Activated naive CD8-positive, alpha-beta T cell treated with anti-CD3 and anti-CD28 coated beads for 36 hours (primary cell): ENCODE results near the gene PDCD1. TPM values are rescaled to one million over a fixed set of nuclear protein-coding genes. Genes with fewer than 3 reads are reported as not detected.
A peak's percentile ranks its signal among the peaks of the same experiment; 100 is the strongest.
"Not testable (repeated sequence)": the region's sequence is repeated elsewhere in the genome, so short reads cannot be mapped to it uniquely, and the experiment has no call there.

Experiments
- DNase-seq: peaks from one replicate; pipeline ENCODE4 v3.0.0; 2021
- H3K27ac Mint-ChIP-seq: one replicate; pipeline ENCODE4 v1.8.0; 2022; ENCODE audit warnings: mild to moderate bottlenecking, moderate library complexity, mixed read lengths
- H3K27me3 Mint-ChIP-seq: one replicate; pipeline ENCODE4 v1.8.0; 2022; ENCODE audit warnings: mild to moderate bottlenecking, mixed read lengths
- H3K36me3 Mint-ChIP-seq: one replicate; pipeline ENCODE4 v1.8.0; 2021; ENCODE audit warnings: mild to moderate bottlenecking, mixed read lengths
- H3K4me1 Mint-ChIP-seq: one replicate; pipeline ENCODE4 v1.8.0; 2021; ENCODE audit warnings: mixed read lengths
- H3K4me3 Mint-ChIP-seq: one replicate; pipeline ENCODE4 v1.8.0; 2022; ENCODE audit warnings: mild to moderate bottlenecking, moderate library complexity, mixed read lengths
- H3K9me3 Mint-ChIP-seq: one replicate; pipeline ENCODE4 v1.8.0; 2022; ENCODE audit warnings: mixed read lengths
- total RNA-seq, 2 experiments: library from RNA; stranded (reverse); gene quantifications; one replicate each; pipeline ENCODE4 v1.2.3, GENCODE V29; 2021

Gene PDCD1
- total RNA-seq: 10 to 100 TPM; 24.3 TPM

GRCh38 chr2:241858206-241859016 lies at the start of gene PDCD1:
Gene PDCD1 (minus strand): TSS chr2:241858894. CDS start chr2:241858838, 56 bp downstream.
- DNase-seq: peak; percentile 80
- peaks cover 45% of the 10 kb centered on the region for H3K4me1 Mint-ChIP-seq
- peaks cover 12% of the 10 kb centered on the region for H3K27me3 Mint-ChIP-seq
- H3K36me3 Mint-ChIP-seq: peaks cover 9% of the 10 kb centered on the region
- H3K27ac Mint-ChIP-seq: peak within 1 kb of the TSS; percentile 94
- peaks cover 2% of the 10 kb centered on the region for H3K9me3 Mint-ChIP-seq
- peak within 1 kb of the TSS; percentile 85 for H3K4me3 Mint-ChIP-seq

- peaks cover 19% of the 10 kb centered on the region for H3K36me3 Mint-ChIP-seq
- H3K4me3 Mint-ChIP-seq, H3K4me1 Mint-ChIP-seq, H3K9me3 Mint-ChIP-seq, DNase-seq, H3K27ac Mint-ChIP-seq, H3K27me3 Mint-ChIP-seq: not testable (repeated sequence)
These were observed 49.1 kb upstream of the PDCD1 start for GRCh38 chr2:241907831-241908230.

- Mint-ChIP-seq H3K36me3 (peaks cover 14% of the 10 kb centered on the region), H3K27ac (no peak overlapping the region), H3K27me3 (no peaks in the 10 kb centered on the region), H3K4me1 (no peaks in the 10 kb centered on the region), H3K9me3 (peaks cover 3% of the 10 kb centered on the region), H3K4me3 (no peak overlapping the region)
- DNase-seq: no peak
These were observed 48.3 kb upstream of the PDCD1 start for GRCh38 chr2:241906826-241907570.

GRCh38 chr2:241906378-241906770 lies 47.7 kb upstream of the PDCD1 start:
- DNase-seq, H3K4me3 Mint-ChIP-seq, H3K9me3 Mint-ChIP-seq, H3K27me3 Mint-ChIP-seq, H3K27ac Mint-ChIP-seq, H3K4me1 Mint-ChIP-seq: not testable (repeated sequence)
- peaks cover 11% of the 10 kb centered on the region for H3K36me3 Mint-ChIP-seq

DNA sequence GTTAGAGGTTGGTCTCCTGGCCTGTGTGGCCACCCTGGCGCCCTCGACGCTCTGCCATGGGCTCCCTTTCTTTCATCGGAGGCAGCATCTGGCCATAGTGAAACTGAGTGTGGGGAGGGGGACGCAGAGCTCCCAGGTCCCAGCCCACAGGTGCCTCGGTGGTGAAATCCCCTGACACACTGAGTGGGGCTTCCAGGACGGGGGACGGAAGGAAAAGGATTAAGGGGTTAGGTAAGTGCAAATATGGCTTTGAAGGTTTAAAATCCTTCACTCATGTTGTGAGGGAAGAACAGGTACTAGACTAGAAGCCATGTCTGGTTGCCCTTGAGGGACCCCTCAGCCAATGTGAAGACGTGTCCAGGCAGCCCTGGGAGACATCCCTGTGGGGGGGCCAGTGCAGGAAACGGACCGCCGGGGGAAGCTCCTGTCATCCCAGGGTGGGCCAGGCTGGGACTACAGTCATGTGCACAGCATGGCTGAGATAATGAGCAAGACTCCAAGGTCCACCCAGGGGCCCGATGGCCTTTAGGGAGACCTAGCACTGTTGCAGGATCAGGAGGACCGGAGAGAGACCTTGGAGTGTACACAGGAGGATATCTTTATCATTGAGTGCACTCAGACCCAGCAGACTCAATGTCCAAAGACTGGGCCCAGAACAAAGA lies 47.2 kb upstream of the PDCD1 start:
- no peak overlapping the region for H3K4me3 Mint-ChIP-seq
- no peaks in the 10 kb centered on the region for H3K27me3 Mint-ChIP-seq
- no peak overlapping the region for H3K27ac Mint-ChIP-seq
- peaks cover 6% of the 10 kb centered on the region for H3K36me3 Mint-ChIP-seq
- H3K4me1 Mint-ChIP-seq: no peaks in the 10 kb centered on the region
- no peaks in the 10 kb centered on the region for H3K9me3 Mint-ChIP-seq
- no peak for DNase-seq

DNA sequence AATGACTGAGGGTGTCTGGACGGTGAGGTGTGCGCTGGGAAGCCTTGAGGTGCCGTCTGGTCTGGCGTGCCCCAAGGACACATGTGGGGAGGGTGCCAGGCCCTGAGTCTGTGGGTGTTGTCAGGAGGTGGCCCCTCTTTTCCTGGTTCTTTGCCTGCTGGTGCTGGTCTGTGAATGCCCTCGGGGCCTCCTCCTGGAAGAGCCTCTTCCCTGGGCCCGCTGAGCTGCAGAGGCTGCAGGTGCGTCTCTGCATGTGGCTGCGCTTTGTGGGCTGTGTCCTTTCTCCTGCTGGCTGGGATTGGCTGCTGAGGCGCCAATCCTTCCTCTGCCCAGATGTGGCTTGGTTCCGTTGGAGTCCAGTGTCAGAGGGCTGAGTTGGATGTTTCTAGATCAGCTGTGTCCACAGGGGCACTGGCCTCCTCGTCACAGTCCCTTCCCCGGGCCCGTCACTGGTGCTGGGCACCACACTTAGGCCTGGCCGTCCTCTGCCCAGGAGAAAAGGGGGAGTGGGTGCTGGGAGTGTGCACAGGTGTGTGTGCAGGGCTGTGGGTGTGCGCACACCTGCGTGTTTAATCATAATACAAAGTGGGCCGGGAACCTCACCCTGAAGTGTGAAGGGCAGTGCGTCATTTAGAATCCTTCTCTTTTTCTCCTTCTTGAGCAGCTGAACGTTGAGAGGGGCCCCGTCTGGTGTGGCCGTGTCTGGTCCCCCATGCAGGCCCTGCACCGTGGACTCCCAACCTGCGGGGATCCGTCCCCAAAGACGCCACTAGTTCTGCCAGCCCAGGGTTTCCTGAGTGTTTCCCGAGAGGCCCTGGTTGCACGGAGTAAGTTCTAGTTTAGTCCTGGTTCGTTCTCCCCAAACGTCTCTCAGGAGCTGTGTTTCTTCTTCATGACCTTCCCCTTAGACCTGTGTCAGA lies 46.4 kb upstream of the PDCD1 start:
- Mint-ChIP-seq H3K27me3 (no peaks in the 10 kb centered on the region), H3K4me1 (no peaks in the 10 kb centered on the region), H3K36me3 (peaks cover 3% of the 10 kb centered on the region), H3K27ac (no peak overlapping the region), H3K4me3 (no peak overlapping the region), H3K9me3 (no peaks in the 10 kb centered on the region)
- DNase-seq: no peak

- no peaks in the 10 kb centered on the region for H3K4me1 Mint-ChIP-seq
These were observed 45.5 kb upstream of the PDCD1 start for GRCh38 chr2:241904011-241904718.

GRCh38 chr2:241903121-241904010 lies 44.7 kb upstream of the PDCD1 start:
- DNase-seq: no peak
- Mint-ChIP-seq H3K9me3 (no peaks in the 10 kb centered on the region), H3K4me3 (no peak overlapping the region), H3K4me1 (no peaks in the 10 kb centered on the region), H3K36me3 (peaks cover 3% of the 10 kb centered on the region), H3K27me3 (no peaks in the 10 kb centered on the region), H3K27ac (no peak overlapping the region)

More at GRCh38 chr2:241904011-241904718, 45.5 kb upstream of the PDCD1 start:
- Mint-ChIP-seq H3K27ac (no peak overlapping the region), H3K9me3 (no peaks in the 10 kb centered on the region), H3K27me3 (no peaks in the 10 kb centered on the region), H3K4me3 (no peak overlapping the region), H3K36me3 (peaks cover 3% of the 10 kb centered on the region)
- no peak for DNase-seq

- Mint-ChIP-seq H3K4me1 (no peaks in the 10 kb centered on the region), H3K27me3 (no peaks in the 10 kb centered on the region), H3K27ac (no peak overlapping the region), H3K4me3 (no peak overlapping the region), H3K9me3 (no peaks in the 10 kb centered on the region), H3K36me3 (peaks cover 6% of the 10 kb centered on the region)
- DNase-seq: no peak
These were observed 43.8 kb upstream of the PDCD1 start for GRCh38 chr2:241902357-241902991.

GRCh38 chr2:241901500-241902351 lies 43.0 kb upstream of the PDCD1 start:
- H3K4me1 Mint-ChIP-seq: no peaks in the 10 kb centered on the region
- no peaks in the 10 kb centered on the region for H3K27me3 Mint-ChIP-seq
- H3K9me3 Mint-ChIP-seq: peaks cover 1% of the 10 kb centered on the region
- DNase-seq: no peak
- no peak overlapping the region for H3K27ac Mint-ChIP-seq
- H3K4me3 Mint-ChIP-seq: no peak overlapping the region
- peaks cover 12% of the 10 kb centered on the region for H3K36me3 Mint-ChIP-seq

GRCh38 chr2:241901018-241901380 lies 42.3 kb upstream of the PDCD1 start:
- no peak overlapping the region for H3K4me3 Mint-ChIP-seq
- peaks cover 15% of the 10 kb centered on the region for H3K36me3 Mint-ChIP-seq
- H3K9me3 Mint-ChIP-seq: peaks cover 4% of the 10 kb centered on the region
- DNase-seq: no peak
- no peak overlapping the region for H3K27ac Mint-ChIP-seq
- peaks cover 3% of the 10 kb centered on the region for H3K4me1 Mint-ChIP-seq
- peaks cover 4% of the 10 kb centered on the region for H3K27me3 Mint-ChIP-seq

GRCh38 chr2:241900251-241901017 lies 41.7 kb upstream of the PDCD1 start:
- peaks cover 4% of the 10 kb centered on the region for H3K9me3 Mint-ChIP-seq
- H3K27ac Mint-ChIP-seq: no peak overlapping the region
- no peak for DNase-seq
- H3K4me3 Mint-ChIP-seq: no peak overlapping the region
- peaks cover 4% of the 10 kb centered on the region for H3K27me3 Mint-ChIP-seq
- H3K4me1 Mint-ChIP-seq: peaks cover 3% of the 10 kb centered on the region
- peaks cover 18% of the 10 kb centered on the region for H3K36me3 Mint-ChIP-seq
